Activated CD4-positive, alpha-beta T cell treated with anti-CD3 and anti-CD28 coated beads, Interleukin-2, amount 50 U/mL, for 48 hours (primary cell): ENCODE results near the gene RBM38.
A peak's percentile ranks its signal among the peaks of the same experiment; 100 is the strongest.

Experiments used
- DNase-seq, 2 experiments: peaks; one replicate each; pipeline ENCODE4 v3.0.0-alpha.2; 2020

RBM38 gene

GRCh38 chr20:57391439-57392301, 474 bp downstream of the RBM38 start:
- peak; percentile 30 to 44 for DNase-seq

DNA sequence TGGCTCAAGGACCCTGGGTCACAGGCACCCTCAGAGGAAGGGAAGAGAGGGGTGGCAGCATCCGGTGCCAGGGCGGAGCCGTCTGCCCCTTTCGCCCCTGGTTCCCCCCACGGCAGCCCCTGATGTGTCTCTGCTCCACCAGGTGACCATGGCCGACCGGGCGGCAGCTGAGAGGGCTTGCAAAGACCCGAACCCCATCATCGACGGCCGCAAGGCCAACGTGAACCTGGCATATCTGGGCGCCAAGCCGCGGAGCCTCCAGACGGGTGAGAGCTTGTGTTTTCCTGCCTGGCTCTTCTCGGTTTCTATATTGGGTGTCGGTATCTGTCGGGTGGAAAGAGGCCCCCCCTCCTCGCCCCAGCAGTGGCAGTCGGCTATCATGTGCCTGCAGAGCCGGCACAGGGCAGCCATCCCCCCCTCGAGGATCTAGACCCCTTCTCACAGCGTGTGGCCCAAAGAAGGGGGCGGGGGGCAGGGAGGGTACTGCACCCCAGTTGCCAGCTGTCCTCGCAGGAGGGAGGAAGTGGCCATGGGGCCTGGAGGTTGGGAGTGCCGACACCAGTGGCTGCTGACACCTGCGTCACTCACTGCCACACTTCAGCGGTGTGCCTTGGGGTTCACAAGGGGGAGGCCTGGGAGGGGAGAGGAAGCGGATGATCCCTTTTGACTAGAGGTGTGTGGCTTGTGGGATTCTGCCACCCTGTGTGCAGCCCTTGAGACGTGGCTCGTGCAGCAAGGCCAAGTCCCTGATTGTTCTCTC, 1.5 kb downstream of the RBM38 start:
- DNase-seq: peak; percentile 75 to 78

- no peak for DNase-seq
Measured at GRCh38 chr20:57393321-57394120, 2.3 kb downstream of the RBM38 start.

GRCh38 chr20:57394121-57395082, 3.2 kb downstream of the RBM38 start:
- DNase-seq: no peak

DNA sequence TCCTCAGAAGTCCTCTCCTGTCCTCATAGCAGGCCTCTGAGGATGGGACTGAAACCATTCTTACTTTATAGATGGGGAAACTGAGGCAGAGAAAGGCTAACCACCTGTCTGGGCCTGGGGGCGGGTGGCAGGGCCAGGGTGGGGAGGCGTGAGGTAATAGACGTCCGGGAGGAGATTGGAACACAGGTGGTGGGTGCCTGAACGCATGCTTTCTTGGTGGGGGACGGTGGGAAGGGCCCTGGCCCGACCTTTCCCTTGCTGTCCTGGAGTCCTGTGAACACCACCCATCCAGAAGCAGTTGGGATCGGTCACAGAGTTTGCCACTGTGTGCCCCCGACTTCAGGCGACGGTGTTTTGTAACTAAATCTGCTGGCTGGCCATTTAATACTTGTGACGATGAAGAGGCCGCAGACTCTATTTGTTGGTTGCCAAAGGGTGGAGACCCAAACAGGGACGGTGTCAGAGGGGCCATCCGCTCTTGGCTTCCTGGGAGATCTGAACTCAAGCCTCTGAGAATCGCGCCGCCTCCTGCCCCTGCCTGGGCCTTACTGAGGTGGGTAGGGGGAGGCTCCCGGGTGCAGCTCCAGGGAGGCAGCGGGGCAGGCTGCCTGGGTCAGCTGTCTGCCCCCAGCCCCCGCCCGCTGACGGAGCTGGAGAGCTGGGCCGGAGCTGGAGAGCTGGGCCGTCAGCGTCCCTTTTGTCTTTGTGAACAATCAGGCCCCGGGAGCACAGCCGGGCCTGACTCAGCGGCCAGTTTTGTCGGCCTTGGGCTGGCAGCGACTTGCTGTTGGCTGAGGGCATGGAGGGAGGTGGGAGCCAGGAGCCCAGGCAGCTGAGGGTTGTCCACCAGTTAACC, 4.1 kb downstream of the RBM38 start:
- DNase-seq: no peak

- DNase-seq: no peak
Measured at GRCh38 chr20:57396212-57396983, 5.2 kb downstream of the RBM38 start.

DNA sequence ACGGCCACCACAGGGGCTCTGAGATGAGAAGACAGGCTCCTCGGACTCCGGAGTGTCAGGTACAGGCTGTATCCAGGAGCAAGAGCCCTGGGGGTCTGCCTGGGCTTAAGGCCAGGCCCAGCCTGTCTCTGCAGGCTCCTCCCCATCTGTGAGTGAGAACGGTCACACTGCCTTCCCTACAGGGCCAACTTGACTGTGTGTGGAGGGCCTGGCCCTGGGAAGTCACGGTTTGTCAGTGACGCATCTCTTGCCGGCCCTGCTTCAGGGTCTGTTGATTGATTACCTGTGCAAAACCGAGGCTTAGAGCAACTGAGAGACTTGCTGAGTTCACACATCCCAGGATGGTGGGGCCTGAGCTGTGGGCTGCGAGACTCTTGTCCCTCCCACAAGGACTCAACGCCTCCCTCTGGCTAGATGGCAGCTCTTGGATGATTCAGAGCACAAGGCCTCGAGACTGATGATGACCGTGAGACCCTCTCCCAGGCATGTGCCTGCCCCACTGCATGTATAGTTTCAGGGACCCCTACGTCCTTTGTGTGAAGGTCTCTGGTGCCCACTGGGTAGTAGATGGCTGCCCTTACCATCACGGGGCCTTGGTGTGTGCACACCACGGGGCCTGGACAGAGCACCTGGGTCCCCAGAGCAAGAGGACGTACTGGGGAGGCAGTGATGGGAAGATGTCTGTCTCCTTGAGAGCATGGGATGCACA, 5.9 kb downstream of the RBM38 start:
- DNase-seq: peak; percentile 43 to 49

DNA sequence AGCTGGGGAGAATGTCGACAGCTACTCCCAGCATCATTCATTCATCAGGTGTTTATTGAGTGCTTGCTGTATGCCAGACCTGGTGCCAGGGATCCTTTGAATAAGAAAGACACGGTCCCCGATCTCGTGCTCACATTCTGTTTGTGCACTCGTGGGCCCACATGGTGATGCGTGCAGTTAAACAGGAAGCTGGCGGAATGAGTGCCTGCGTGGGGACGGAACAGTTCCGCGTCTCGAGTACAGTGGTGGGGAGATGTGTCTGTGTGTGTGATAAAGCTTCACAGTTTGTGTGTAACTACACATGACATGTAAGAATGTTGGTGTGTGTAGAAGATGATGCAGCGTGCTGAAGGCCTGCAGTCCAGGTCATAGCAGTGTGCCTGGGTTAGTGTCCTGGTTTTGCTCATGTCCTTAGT, 6.5 kb downstream of the RBM38 start:
- peak; percentile 35 to 43 for DNase-seq

DNA sequence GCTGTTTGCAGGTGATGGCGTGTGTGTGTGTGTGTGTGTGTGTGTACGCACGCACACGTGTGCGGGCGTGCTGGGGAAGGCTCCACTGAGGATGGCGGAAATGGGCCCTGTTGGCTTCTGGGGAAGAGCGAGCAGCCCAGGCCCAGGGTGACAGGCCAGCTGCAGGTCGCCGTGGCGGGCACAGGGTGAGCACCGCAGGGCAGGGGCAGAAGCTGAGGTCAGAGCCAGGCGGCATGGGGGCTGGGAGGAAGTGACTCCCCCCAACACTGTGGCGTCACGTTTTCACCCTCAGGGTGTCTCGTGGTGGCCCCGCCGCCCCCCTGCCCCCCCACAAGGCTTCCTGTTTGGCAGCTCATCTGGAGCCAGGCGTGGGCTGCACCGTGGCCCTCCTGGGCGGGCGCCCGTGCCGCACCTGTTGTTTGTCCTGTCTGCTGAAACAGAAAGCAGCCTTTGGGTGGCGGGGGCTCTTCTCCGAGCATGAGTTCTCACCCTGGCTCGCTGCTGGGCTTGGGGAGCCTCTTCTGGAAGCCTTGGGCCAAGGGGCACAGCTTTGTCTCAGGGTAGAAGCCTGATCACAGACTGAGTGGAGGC, 7.1 kb downstream of the RBM38 start:
- DNase-seq: peak; percentile 83 to 85

DNA sequence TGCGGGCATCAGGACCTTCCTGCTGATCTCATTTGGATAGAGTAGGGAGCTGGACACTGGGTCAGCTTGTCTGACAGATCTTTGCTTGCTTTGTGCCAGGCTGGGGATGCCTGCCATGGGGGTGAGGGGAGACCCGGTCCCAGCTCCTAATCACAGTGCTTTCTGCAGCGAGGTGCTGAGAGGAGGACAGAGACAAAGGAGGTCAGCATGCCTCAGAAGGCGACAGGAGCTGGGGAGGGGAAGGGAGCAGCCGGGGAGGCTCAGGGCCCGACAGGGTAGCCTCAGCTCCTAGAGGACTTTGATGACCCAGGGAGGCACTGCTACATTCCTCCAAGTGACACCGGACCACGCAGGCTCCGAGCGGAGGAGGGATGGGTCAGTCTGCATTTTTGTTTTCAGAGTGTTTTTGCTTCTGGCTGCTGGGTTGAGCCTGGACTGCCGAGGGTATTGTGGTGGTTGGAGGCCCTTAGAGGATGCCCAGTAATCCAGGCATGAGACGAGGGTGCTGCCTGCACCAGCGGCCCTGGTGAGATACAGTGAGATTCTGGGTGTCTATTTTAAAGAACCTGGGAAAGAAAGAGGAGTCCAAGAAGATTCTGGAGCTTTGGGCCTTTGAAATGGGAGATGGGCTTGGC, 7.8 kb downstream of the RBM38 start:
- no peak for DNase-seq

- DNase-seq: peak; percentile 70 to 79
Measured at GRCh38 chr20:57399587-57400155, 8.5 kb downstream of the RBM38 start.

DNA sequence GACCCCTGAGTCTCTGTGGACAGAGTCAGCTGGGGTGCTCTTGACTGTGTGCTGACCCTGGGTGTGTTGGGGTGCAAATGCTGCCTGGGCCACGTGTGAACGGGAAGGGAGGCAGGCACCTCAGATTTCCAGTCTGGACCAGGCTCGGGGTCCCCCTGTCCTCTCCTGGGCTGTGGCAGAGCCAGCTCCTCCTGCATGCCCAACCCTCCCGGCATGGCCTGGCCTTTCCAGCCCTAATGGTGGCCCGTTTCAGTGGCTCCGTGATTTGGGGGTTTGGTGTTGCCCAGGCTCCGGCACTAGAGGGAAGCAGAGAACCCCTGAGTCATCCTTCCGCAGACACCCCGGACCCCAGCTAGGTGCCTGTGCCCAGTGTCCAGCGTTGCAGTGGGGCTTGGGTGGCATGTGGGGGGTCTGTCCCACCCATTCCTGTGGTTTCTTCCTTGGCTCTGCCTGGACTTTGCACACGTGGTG, 9.1 kb downstream of the RBM38 start:
- no peak for DNase-seq

GRCh38 chr20:57400821-57401564, 9.8 kb downstream of the RBM38 start:
- no peak for DNase-seq

DNA sequence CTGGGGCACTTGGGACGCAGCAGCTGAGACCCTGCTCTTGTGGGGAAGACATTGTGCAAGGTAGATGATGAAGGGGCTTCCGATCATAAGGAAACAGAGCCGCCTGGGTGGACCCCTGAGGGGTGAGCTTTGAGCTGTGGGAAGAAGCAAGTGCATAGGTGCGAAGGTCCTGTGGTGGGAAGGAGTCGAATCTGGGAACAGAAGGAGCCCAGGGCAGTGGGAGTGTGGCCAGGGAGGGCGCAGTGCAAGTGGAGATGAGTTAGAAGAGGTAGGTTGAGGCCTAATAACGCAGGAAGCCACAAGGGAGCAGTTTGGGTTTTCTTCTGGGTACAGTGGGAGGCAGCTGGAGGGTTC, 10.3 kb downstream of the RBM38 start:
- DNase-seq: no peak

DNA sequence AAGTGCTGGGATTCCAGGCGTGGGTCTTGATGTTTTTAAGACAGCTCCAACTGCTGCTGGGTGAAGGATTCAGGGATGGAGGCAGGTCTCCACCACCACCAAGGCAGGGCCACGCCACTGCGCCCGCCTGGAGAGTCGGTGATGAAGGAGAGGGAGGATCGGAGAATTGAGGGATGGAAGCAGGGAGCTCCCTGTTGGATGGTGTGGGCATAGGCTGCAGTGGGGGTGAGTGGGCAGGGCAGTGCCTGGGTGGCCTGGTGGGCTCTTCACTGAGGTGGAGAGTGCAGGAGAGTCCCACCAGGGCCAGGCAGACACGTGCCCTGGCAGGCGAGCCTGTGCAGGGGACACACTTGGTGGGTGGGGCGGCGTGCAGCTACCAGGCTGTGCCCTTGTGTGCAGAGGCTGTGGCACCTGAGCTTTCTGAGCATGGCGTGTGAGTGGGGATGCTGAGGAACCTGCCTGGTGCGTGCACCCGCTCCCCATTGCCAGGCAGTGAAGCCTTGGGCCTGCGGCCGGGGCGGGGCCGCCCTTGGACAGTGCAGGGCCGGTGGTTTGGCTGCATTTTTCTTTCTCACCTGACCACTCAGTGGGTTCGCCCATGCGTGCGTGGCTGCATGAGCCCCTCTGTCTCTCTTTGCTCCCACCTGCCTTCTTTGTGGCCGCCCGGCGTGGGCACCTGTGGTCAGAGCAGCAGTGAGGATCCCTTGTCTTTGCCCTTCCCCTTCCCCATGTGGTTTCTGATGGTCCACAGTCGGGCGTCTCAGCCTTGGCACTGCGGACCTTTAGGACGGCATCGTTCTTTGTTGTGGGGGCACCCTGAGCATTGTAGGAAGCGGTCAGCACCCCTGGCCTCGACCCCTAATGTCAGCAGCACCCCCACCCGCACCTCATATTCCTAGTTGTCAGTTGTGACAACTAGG, 11.3 kb downstream of the RBM38 start:
- no peak for DNase-seq

DNA sequence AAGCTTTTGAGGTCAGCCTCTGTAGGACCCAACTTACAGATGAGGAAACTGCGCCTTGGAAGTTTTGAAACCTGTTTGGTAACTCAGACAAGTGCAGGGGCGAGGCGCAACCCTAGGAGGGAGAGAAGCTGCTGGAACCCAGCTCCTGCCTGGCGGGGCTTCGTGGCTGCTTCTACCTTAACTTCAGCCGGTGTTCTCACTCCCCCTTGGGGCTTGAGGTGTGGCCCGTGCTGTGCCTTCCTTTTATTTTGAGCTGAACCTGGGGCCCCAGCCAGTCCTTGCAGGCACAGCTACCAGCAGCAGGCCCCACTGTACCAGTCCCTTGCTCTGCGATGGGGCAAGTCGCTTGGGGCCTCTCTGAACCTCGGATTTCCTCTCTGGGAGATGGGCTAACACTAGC, 12.0 kb downstream of the RBM38 start:
- no peak for DNase-seq
